Activated CD8-positive, alpha-beta T cell treated with anti-CD3 and anti-CD28 coated beads, Interleukin-2, amount 10 ng/mL, durations not matched to agents 7 days and 5 days (primary cell): ENCODE results near the gene MYCN. TPM values are rescaled to one million over a fixed set of nuclear protein-coding genes. Genes with fewer than 3 reads are reported as not detected.

Experiments used
- ATAC-seq: fragments of 150-1000 bp; cut with Tn5 transposase; one replicate; pipeline ENCODE4 v1.10.0; 2021; ENCODE audit warnings: moderate library complexity
- CTCF ChIA-PET: fragments of 350-600 bp; sonication (Branson Sonifier 250); formaldehyde crosslinking; loops from one replicate; lab custom pipeline; 2021; ENCODE audit warnings: antibody characterized with exemption; lab: Charles Lee
- POLR2A ChIA-PET: fragments of 350-600 bp; sonication (Branson Sonifier 250); formaldehyde crosslinking; loops from one replicate; lab custom pipeline; 2021; ENCODE audit warnings: antibody characterized with exemption; lab: Charles Lee
- DNase-seq: peaks from one replicate; pipeline ENCODE4 v3.0.0-alpha.2; 2020
- H3K27ac Mint-ChIP-seq: one replicate; pipeline ENCODE4 v1.8.0; 2021; ENCODE audit warnings: mild to moderate bottlenecking, mixed read lengths
- H3K27me3 Mint-ChIP-seq: one replicate; pipeline ENCODE4 v1.8.0; 2021; ENCODE audit warnings: low read depth, mixed read lengths
- H3K36me3 Mint-ChIP-seq: one replicate; pipeline ENCODE4 v1.8.0; 2021; ENCODE audit warnings: low read depth, mixed read lengths
- H3K4me1 Mint-ChIP-seq: one replicate; pipeline ENCODE4 v1.8.0; 2021; ENCODE audit warnings: low read depth, mixed read lengths
- H3K4me3 Mint-ChIP-seq: one replicate; pipeline ENCODE4 v1.8.0; 2021; ENCODE audit warnings: mild to moderate bottlenecking, mixed read lengths
- H3K9me3 Mint-ChIP-seq: one replicate; pipeline ENCODE4 v1.8.0; 2022; ENCODE audit warnings: mixed read lengths; ENCODE audit not compliant: insufficient read depth
- total RNA-seq, 2 experiments: library from RNA; stranded (reverse); gene quantifications; one replicate each; pipeline ENCODE4 v1.2.3, GENCODE V29; 2021

MYCN gene
- total RNA-seq, 2 experiments from 2014 or later, result not detected

DNA sequence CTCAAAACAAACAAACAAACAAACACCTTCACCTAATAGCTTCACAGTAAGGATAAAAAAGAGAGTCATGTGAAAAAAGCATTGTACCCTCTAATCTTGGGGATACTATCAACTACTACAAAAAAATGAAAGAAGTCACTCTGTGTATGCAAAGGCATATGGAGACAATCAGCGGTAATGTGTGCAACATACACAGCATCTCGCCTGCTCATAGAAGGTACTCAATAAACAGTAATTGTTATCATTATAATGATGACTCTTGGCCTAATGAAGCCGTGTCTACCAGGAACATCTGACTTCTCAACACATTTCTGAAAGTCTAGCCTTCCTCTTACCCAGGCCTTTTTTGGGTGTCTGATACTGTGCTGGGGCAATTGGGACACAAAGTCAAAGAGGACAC is 55.3 kb downstream of the MYCN start:
- Mint-ChIP-seq H3K27me3 (no peaks in the 10 kb centered on the region), H3K36me3 (no peaks in the 10 kb centered on the region), H3K9me3 (no peaks in the 10 kb centered on the region), H3K4me3 (no peak overlapping the region), H3K4me1 (no peaks in the 10 kb centered on the region), H3K27ac (no peak overlapping the region)
- ChIA-PET POLR2A (no interaction called here), CTCF (no interaction called here)
- DNase-seq (no peak), ATAC-seq (no peak)
